ENCODE results near the gene ESRP2.

ESRP2 gene

DNA sequence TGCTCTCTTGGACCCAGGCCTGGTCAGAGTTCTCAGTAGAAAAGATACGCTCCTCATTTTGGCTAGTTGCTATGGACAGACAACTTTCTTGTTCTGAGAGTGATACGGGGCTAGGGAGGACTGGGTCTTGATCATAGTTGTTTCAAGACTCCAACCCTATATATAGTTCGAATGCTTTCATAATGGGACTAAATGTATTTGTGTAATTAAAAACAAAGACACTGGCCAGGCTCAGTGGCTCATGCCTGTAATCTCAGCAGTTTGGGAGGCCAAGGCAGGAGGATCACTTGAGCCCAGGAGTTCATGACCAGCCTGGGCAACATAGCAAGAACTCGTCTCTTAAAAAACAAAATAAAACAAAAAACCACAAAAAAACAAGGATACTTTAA lies 46.1 kb upstream of the ESRP2 start:
- intact Hi-C loops (cut with DNase I; ENCODE audit: low total_unique reads), result no loop called here
- H3K27ac ChIP-seq, result no peak overlapping the region
- no peaks in the 10 kb centered on the region for H3K27me3 ChIP-seq
- DNase-seq, result no peak
- peaks cover 0 to 18% (median 2%) of the 10 kb centered on the region in 4 donors for H3K4me1 ChIP-seq
- TF ChIP-seq, protein P1, sequence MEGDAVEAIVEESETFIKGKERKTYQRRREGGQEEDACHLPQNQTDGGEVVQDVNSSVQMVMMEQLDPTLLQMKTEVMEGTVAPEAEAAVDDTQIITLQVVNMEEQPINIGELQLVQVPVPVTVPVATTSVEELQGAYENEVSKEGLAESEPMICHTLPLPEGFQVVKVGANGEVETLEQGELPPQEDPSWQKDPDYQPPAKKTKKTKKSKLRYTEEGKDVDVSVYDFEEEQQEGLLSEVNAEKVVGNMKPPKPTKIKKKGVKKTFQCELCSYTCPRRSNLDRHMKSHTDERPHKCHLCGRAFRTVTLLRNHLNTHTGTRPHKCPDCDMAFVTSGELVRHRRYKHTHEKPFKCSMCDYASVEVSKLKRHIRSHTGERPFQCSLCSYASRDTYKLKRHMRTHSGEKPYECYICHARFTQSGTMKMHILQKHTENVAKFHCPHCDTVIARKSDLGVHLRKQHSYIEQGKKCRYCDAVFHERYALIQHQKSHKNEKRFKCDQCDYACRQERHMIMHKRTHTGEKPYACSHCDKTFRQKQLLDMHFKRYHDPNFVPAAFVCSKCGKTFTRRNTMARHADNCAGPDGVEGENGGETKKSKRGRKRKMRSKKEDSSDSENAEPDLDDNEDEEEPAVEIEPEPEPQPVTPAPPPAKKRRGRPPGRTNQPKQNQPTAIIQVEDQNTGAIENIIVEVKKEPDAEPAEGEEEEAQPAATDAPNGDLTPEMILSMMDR (IDR thresholded peaks at IDR 0.05), result no peak
- H3K36me3 ChIP-seq, result peaks cover 6 to 21% (median 16%) of the 10 kb centered on the region in 3 donors
- no peaks in the 10 kb centered on the region for H3K9me3 ChIP-seq
- H3K4me3 ChIP-seq, result no peak overlapping the region

DNA sequence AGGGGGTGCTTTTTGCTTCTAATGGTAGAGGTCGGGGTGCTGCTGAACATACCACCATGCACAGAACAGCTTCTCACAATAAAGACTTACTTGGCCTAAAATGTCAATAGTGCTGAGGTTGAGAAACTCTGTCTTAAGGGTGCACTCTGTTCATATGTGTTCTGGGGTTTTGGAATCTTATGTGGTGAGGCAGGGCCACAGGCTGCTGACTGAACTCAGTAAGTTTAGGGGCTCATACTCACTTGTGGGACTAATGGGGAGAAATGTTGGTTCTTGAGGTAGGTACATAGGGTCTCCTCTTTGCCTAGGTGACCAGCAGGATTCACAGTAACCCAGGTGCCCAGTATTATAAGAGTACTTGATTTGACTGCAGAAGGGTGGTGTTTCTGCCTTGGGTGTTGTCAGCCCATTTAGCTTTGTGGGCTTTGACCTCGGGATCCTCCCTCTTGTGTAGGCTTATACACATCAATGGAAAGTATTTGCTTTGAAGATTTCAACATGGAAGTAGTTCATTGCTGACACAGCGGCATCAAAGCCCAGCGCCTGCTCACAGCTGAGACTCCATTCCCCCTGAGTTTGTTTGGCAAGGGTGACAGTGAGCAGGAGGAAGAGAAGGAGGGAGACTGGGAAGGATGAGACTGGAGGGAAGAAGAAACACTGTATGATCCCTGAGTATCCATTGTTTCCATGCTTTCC lies 45.6 kb upstream of the ESRP2 start:
- peaks cover 0 to 18% (median 4%) of the 10 kb centered on the region in 4 donors for H3K4me1 ChIP-seq
- H3K27me3 ChIP-seq, result no peaks in the 10 kb centered on the region
- no peak overlapping the region for H3K27ac ChIP-seq

DNA sequence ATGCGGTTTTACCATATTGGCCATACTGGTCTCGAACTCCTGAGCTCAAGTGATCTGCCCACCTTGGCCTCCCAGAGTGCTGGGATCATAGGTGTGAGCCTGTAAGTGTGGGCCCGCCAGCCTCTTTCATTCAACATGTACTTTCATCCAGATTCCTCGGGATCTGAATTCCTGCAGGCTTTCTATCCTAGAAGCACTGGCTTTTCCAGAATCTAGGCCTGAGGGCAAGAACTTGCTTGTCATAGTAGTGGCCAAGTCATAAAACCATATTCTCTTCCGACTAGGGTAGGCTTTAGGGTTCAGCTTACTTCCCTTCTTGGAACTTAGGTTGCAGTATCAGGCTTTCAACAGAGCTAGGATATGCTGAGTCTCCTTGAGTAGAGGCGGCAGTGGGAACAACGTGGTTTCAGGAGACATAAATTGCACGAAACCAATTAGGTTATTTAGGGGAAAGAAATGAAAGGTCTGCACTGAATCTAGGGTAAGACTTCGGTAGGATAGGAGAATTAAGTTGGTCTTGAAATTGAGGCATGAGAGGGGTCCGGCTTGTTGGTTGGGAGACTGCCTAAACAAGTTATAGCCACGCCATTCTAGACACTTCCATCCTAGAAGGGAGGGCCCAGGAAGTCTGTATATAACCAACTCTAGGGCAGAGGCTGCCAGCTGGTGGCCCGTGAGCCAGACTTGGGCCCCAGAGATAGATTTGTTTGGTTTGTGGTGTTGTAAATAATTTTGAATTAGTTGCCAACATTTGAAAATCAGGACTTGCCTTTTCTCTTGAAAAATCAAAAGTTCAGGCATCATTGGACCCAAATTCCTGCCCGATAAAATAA lies 44.0 kb upstream of the ESRP2 start:
- Histone ChIP-seq H3K27me3 (no peaks in the 10 kb centered on the region), H3K36me3 (peaks cover 6 to 24% (median 18%) of the 10 kb centered on the region in 3 donors), H3K4me1 (peaks cover 0 to 25% (median 17%) of the 10 kb centered on the region in 4 donors), H3K9me3 (no peaks in the 10 kb centered on the region), H3K4me3 (no peak overlapping the region), H3K27ac (no peak overlapping the region)
- intact Hi-C loops (cut with DNase I; ENCODE audit: low total_unique reads), result no loop called here
- TF ChIP-seq, protein P1 (IDR thresholded peaks at IDR 0.05), result no peak
- DNase-seq, result no peak

More for the DNA sequence above, 45.6 kb upstream of the ESRP2 start:
- DNase-seq, result no peak
- Histone ChIP-seq H3K4me3 (no peak overlapping the region), H3K9me3 (no peaks in the 10 kb centered on the region), H3K36me3 (peaks cover 6 to 21% (median 16%) of the 10 kb centered on the region in 3 donors)
- TF ChIP-seq, protein P1 (IDR thresholded peaks at IDR 0.05), result no peak
- intact Hi-C loops (cut with DNase I; ENCODE audit: low total_unique reads), result no loop called here

DNA sequence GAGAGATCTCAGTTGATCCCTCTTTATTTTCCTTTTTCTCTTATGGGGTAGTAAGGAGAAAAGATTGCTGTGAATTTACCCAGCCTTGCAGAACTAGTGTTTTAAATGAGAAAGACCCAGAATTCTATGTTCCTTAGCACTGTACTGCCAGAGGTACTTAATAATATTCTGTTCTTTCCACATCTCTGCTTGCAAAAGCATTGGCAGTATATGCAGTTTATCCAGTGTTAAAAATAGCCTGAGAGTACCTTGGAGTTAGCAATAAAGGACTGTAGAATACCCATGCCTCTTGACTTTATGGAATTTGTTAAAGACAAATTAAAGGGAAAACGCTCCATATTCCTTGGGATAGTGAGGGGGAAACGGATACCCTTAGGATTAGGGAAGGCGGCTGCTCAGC lies 40.3 kb upstream of the ESRP2 start:
- no peak for DNase-seq
- peak overlapping the region; percentile 66 to 68 for H3K27ac ChIP-seq
- H3K4me3 ChIP-seq, result no peak overlapping the region
- no peaks in the 10 kb centered on the region for H3K27me3 ChIP-seq
- H3K9me3 ChIP-seq, result no peaks in the 10 kb centered on the region
- H3K36me3 ChIP-seq, result peaks cover 10 to 26% (median 23%) of the 10 kb centered on the region in 3 donors
- peaks cover 0 to 29% (median 16%) of the 10 kb centered on the region in 4 donors for H3K4me1 ChIP-seq
- intact Hi-C loops (cut with DNase I; ENCODE audit: low total_unique reads), result no loop called here
- TF ChIP-seq, protein P1 (IDR thresholded peaks at IDR 0.05), result no peak

DNA sequence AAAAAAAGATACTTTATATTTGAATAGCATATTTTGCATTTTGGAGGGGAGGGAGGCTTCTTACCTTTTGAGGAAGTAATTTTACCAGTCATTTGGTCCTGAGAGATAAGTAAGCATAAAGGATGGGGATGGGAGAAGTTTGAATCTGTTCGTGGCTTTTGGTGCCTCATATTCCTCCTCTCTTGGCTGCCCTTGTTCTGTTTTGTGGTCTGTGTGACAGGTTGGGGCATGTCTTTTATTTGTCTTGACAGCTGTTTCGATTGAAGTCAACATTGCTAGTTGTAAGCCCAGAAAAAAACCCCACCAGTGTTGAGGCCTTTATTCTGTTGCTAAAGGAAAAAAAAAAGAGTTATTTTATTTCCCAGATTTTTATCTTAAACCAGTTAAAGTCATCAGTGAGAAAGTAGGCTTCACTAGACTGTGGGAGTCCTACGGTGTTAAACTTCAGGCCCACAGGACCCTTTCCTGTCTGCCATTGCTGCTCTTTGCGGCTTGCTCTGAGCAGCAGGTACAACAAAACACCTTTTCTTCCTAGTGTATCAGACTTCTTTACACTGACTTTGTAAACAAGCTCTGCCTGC lies 39.8 kb upstream of the ESRP2 start:
- no peak for DNase-seq
- Histone ChIP-seq H3K9me3 (no peaks in the 10 kb centered on the region), H3K4me3 (no peak overlapping the region), H3K27ac (peak overlapping the region; percentile 66 to 68), H3K27me3 (no peaks in the 10 kb centered on the region), H3K4me1 (peaks cover 0 to 29% (median 17%) of the 10 kb centered on the region in 4 donors), H3K36me3 (peaks cover 10 to 24% (median 19%) of the 10 kb centered on the region in 3 donors)
- intact Hi-C loops (cut with DNase I; ENCODE audit: low total_unique reads), result no loop called here
- TF ChIP-seq, protein P1 (IDR thresholded peaks at IDR 0.05), result no peak

All from tibial artery (tissue), 4 donors.